HG03558 (cell line): Measurements from ENCODE around the gene USH1G.
"Not testable (repeated sequence)": the region's sequence is repeated elsewhere in the genome, so short reads cannot be mapped to it uniquely, and the experiment has no call there.

Experiments used
- ATAC-seq: cut with Tn5 transposase; IDR thresholded peaks from one replicate; pipeline ENCODE4 v1.9.1; 2021; ENCODE audit warnings: moderate number of reproducible peaks; ENCODE audit not compliant: unreplicated experiment; ENCODE audit errors: extremely low read depth

Gene USH1G

DNA sequence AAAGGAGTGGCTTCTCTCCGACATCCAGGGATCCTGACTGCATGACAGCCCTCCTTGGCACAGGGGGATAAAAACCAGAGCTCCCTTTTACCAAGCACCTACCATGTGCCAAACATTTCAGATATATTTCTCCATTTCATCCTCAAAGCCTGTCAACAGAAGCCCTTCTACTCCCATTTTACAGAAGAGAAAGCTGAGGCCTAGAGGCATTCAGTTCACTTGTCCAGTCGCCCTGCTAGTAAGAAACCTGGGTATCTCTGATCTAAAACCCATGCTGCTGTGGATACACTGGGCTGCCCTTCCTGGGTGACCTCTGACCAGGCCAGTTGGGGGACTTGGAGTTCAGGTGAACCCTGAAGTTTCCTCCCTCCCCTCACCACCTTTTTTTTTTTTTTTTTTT lies 44.4 kb downstream of the USH1G start:
- no peak for ATAC-seq

DNA sequence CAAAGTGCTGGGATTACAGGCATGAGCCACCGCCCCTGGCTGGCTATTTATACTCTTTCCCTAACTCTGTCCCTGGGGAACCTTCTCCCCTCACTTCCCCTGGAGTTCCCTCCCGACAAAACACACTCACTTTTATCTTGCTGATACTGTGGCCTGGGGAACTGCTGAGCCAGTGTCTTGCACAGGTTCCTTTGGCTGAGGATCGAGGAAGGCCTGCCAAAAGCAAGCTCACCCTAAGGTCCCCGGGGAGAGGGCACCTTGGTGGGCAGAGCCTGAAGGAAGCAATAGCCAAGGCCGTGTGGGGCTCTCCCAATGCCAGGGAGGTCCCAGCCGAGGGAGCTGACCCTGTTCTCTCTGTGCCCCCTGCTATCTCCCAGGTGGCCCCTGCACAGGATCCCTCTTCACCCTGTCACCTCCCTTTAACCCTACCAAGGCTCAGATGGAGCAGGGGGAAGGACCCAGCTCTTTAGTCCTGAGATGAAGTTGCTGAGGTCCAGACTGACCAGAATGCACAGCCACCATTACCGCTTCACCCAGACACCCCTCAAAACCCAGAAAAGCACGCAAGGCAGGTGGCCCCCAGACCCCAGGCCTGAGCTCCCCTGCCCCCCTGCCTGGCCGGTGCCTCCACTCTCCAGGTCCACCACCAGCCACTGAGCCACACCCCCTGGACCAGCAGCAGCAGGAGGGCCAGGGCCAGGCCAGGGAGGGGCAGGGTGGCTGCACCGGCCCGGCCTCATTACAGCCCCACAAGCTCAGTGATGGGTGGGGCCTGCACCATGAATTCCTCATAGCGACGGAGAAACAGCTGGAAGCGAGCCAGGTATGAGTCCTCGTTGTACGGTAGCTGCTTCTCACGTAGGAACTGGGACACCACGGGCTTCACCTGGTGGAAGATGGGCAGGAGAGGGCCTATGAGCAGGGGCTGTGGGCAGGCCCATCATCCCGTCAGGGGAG lies 45.2 kb downstream of the USH1G start:
- no peak for ATAC-seq

GRCh38 chr17:74875977-74876593 lies 47.0 kb downstream of the USH1G start:
- ATAC-seq, result no peak

DNA sequence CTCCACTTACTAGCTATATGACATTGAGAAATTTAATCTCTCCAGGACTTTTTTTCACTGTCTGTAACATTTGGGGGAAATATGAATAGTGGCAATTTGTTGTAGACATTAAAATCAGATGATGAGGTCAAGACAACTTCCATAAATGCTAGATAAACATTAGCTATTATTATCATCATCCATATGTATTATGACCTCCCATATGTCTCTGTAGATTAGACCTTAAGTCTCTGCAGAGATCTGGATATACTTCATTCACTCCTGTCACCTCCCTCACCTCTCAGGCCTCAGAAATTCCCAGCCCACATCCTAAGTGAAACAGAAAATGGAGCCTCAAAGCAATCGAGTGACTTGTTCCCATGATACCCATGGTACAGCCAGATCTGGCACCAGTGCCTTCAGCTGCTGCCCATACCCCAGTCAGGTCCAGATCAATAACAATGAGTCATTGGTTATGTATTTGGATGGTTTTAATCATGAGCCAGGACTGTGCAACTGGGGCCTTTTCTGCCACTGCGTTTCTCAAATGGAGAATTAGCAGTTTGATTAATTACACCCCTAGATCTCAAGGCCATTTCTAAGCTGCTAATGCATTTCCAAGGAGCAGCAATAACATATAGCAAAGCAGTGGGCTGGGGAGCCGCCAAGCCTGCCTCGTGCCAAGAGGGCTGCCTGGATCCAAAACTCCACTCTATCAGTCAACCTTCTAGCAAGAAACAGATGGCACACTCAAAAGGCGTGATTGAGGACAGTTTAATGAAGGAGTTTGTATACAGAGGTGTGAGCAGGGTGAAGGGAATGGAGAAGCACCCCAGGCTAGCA lies 47.7 kb downstream of the USH1G start:
- ATAC-seq, result no peak

GRCh38 chr17:74874615-74875037 lies 48.4 kb downstream of the USH1G start:
- no peak for ATAC-seq

DNA sequence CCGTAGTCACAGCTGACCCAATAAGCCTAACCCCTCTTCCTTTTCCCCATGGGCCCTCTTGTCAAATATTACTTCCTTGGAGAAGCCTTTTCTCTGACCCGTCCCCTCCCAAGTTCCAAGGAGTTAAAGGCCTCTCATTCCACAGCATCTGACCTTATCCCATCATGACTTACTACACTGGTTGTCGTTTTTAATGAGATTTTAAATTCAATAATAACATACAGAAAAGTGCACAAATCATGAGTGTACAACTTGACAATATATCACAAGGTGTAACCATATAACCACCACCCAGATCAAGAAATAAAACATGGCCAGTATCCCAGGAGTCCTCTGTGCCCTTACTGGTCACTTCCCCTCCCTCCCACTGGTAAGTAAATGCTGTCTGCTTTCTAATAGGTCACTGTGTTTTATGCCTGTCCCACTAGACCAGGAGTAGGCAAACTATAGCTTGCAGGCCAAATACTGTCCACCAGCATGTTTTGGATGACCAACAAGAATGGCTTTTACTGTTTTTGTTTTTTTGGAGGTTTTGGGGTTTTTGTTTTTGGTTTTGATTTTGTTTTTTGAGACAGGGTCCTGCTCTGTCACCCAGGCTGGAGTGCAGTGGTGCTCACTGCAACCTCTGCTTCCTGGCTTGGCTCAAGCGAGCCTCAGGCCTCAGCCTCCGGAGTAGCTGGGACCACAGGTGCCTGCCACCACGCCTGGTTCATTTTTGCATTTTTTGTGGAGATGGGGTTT lies 49.0 kb downstream of the USH1G start:
- ATAC-seq, result no peak

DNA sequence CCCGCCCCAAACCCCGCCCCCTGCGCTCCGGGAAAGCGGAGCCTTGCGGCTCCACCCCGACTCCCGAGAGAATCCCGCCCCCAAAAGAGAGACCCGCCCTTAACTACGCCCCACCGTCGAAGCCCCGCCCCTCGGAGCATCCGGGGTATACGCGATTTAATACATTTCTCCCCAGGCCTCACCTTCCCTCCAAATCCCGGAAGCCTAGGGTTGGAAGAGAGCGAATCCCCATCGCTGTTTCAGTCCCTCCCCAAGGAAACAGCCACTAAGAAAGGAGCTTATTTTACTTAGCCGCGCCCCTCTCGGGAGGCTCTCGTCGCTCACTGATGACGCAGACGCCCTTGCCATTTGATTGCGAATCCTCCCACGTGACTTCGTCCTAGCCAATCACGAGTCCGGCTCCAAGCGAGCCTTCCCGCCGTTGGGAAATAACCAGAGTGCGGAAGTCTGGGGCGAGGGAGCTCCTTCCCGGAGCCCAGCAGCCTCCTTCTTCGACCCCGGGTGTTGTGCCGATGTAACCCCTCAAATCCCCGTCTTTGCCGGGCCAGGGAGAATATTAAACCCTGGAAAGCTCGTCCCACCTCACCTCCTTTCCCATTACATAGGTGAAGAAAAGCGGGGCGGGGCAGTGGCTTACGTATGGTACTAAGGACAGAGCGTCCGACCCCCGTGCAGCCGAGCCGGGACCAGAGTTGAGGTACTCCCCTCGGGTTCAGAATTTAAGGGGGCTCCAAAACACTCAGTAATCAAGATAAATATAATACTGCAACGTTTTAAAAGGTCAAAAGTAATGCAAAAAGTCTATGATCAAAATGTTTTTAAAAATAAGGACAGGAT lies 49.8 kb downstream of the USH1G start:
- ATAC-seq, result peak; percentile 59

DNA sequence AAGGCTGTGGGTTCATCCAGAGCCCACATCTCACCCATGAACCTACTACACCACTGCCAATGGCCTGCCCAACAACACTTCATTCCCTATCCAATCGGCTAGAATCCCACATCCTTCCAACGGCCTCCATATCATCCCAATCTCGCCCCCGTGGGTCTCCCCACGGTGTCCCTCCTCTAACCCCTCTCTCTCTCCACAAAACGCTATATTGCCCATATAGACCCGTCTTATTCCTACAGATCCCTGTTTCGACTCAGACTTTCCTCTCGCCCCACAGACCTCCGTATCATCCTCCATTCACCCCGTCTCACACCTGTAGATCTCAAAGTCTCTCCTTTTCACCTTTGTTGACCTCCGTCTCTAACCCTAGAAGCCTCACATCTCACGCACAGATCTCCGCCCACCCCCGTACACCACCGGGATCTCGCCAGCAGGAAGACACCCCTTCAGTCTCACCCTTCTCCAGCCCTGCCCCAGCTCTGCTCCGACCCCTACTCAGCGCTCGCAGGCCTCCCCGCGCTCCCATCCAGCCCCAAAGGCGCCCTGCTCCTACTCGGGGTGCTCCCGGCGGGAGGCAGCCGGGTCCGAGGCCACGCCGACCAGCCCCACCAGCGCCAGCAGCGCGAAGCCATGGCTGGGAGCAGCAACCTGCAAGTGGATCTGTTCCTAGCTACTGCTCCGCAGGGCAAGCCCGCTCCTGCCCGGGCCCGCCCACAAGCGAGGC lies 50.6 kb downstream of the USH1G start, which contains the start of gene FDXR:
Gene FDXR (minus strand): TSS at position 682 of the 724 bp plus-strand sequence. CDS start 50 bp downstream, at position 632.
- ATAC-seq, result peak; percentile 22

- no peak for ATAC-seq
Observed at GRCh38 chr17:74871356-74872076, 51.5 kb downstream of the USH1G start.

DNA sequence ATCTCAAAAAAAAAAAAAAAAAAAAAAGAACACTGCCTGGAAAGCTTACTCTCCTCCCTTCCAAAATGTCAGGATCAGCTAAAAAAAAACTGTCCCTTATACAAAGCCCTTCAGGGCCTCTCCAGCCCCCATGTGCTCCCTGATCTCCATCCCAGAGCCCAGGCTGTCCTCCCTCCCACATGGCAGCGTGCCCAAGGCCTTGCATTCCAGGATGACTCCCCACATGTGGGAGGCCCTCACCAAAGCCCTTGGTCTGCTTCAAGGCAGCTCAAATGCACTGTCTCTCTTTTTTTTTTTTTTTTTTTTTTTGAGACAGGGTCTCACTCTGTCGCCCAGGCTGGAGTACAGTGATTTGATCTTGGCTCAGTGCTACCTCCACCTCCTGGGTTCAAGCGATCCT lies 52.5 kb downstream of the USH1G start:
- no peak for ATAC-seq

DNA sequence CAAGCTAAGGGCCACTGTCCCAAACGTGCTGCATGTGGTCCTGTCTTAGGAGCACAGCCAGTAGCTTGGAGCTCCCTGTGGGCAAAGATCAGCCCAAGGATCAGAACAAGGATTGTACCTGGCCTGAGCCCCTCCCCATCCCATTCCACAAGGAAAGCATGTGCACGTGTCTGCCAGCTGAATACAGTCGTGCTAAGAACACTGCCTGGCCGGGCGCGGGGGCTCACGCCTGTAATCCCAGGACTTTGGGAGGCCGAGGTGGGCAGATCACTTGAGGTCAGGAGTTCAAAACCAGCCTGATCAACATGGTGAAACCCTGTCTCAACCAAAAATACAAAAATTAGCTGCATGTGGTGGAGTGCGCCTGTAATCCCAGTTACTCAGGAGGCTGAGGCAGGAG lies 53.0 kb downstream of the USH1G start:
- ATAC-seq, result not testable (repeated sequence)

DNA sequence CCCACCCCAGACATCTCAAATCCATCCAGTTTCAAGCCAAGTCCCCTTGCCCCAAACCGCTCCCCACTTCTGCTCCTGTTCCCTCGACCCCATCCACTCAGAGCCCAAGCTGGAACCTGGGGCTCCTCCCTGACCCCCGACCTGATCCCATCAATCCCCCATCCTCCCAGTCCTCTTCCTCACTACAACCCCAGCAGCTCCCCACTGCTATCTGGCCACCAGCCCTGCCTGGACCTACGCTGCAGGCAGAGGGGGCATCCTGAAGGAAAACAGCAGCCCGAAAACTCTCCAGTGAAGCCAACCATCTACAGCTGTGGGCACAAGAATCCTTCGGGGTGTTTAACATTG lies 54.2 kb downstream of the USH1G start:
- ATAC-seq, result no peak

- ATAC-seq, result no peak
Observed at GRCh38 chr17:74868251-74868907, 54.7 kb downstream of the USH1G start.

DNA sequence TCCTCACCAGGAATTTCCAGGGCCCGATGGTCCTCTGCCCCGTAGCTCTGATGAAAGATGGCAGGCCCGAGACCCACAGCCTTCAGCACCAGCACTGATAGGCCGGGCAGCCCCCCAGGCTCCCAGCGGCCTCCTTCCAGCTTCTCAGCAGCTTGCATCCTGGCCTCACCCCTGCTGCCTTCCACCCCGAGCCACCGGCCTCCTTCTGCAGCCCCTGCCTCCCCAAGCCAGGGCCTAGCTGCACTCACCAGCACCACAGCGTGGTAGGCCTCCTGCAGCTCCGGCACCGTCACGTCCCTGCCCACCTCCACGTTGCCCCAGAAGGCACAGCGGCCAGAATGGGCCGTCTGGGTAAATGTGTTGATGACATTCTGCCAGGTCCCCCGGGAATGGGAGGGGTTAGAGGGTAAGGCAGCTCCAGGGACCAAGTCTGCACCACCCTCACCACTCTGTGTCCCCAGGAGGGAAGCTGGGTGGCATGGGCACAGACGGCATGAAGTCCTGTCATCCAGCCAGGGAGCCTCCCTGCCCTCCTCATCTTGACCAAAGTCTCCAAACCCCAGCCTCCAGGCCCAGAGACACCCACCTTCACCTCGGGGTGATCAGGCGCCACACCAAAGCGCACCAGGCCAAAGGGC lies 56.7 kb downstream of the USH1G start:
- ATAC-seq, result no peak
